Transverse colon (tissue), 4 donors: ENCODE data around the gene TTBK1.
A peak's percentile ranks its signal among the peaks of the same experiment; 100 is the strongest.

ENCODE experiments used
- EP300 ChIP-seq: sonication (generic); formaldehyde crosslinking; IDR thresholded peaks from one replicate; pipeline ENCODE4 v1.6.1; 2017; ENCODE audit warnings: antibody characterized with exemption, low read depth
- POLR2A ChIP-seq: fragments of 450-650 bp; IDR thresholded peaks from one replicate; pipeline ENCODE4 v1.6.1; 2016; ENCODE audit warnings: antibody characterized with exemption, mild to moderate bottlenecking, moderate library complexity
- POLR2AphosphoS5 ChIP-seq, 3 donors: sonication (generic); formaldehyde crosslinking; IDR thresholded peaks; one replicate each; pipeline ENCODE4 v1.6.1; 2016; ENCODE audit warnings: antibody characterized with exemption in 3 of 3
- TF ChIP-seq, protein P1 (sequence below), 5 experiments: fragments of 200-600 bp in 3 of 5; fragments of 450-650 bp in 2 of 5; sonication (generic) in 3 of 5; IDR thresholded peaks; 1 replicate in 2 of 5; 2 replicates in 3 of 5; pipeline ENCODE4 v1.5.1; 2016 to 2017; ENCODE audit warnings: antibody characterized with exemption in 5 of 5, inconsistent platforms in 3 of 5, mild to moderate bottlenecking in 2 of 5, moderate library complexity in 1 of 5

DNA sequence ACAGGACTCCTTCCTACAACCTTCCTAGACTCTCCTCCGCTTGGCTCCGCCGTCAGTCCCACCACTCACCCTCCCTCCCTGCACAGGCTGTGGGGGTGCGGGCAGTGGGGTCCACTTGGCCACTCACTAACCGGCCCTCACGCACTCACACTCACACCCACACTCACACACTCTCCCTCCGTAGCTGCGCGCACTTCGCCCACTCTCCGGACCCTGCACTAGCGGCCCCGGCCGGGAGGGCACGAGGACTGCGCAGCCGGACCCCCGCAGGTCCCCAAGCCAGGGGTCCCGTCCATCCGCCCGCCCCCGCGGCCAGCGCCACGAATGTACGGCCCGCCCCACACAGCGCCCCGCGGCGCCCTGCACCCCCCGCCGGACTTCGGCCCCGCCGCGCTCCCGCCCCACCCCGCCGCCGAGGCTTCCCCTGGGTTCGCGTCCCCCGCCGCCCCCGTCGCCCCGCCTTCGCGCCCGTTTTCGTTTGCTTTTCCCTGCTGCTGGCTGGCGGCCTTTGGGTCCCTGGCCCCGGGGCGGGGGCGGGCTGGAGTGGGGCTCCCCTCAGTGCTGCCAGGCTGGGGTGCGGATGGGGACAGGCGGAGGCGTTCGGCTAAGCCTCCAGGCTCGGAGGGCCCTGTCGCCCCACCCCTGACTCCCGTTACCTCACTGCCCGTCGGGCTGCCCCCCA, 31.8 kb downstream of the TTBK1 start:
- TF ChIP-seq, protein P1, sequence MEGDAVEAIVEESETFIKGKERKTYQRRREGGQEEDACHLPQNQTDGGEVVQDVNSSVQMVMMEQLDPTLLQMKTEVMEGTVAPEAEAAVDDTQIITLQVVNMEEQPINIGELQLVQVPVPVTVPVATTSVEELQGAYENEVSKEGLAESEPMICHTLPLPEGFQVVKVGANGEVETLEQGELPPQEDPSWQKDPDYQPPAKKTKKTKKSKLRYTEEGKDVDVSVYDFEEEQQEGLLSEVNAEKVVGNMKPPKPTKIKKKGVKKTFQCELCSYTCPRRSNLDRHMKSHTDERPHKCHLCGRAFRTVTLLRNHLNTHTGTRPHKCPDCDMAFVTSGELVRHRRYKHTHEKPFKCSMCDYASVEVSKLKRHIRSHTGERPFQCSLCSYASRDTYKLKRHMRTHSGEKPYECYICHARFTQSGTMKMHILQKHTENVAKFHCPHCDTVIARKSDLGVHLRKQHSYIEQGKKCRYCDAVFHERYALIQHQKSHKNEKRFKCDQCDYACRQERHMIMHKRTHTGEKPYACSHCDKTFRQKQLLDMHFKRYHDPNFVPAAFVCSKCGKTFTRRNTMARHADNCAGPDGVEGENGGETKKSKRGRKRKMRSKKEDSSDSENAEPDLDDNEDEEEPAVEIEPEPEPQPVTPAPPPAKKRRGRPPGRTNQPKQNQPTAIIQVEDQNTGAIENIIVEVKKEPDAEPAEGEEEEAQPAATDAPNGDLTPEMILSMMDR (IDR thresholded peaks at IDR 0.05): no peak
- no peak for TF ChIP-seq EP300
- peak; percentile 35 for TF ChIP-seq POLR2A
- TF ChIP-seq POLR2AphosphoS5 (IDR thresholded peaks at IDR 0.05): no peak
